ENCODE results near the gene IGSF23. TPM values are rescaled to one million over a fixed set of nuclear protein-coding genes. Genes with fewer than 3 reads are reported as not detected.
A peak's percentile ranks its signal among the peaks of the same experiment; 100 is the strongest.
"Not testable (repeated sequence)": the region's sequence is repeated elsewhere in the genome, so short reads cannot be mapped to it uniquely, and the experiment has no call there.

IGSF23 gene
- total RNA-seq, 1 donor = not detected

- no peak overlapping the region for H3K4me2 ChIP-seq (ENCODE audit: insufficient read depth, low read length)
- no peaks in the 10 kb centered on the region for H4K20me1 ChIP-seq (ENCODE audit: insufficient read depth, low read length)
- H3K27me3 ChIP-seq (ENCODE audit: insufficient read depth, low read length) = no peaks in the 10 kb centered on the region
- no peaks in the 10 kb centered on the region for H3K36me3 ChIP-seq (ENCODE audit: insufficient read depth, low read length)
- H3K4me1 ChIP-seq (ENCODE audit: insufficient read depth, low read length) = peaks cover 40% of the 10 kb centered on the region
- H3K4me3 ChIP-seq (ENCODE audit: insufficient read depth, low read length) = no peak overlapping the region
- no peaks in the 10 kb centered on the region for H3K79me2 ChIP-seq (ENCODE audit: insufficient read depth, low read length)
- DNase-seq (ENCODE audit: insufficient read length, low spot score, missing footprints) = no peak
- no peak for TF ChIP-seq CTCF (IDR thresholded peaks at IDR 0.05; ENCODE audit: extremely low read depth, low read depth, low read length)
- peak overlapping the region; percentile 49 for H3K27ac ChIP-seq (ENCODE audit: low read depth, low read length)
- H3K9me3 ChIP-seq (ENCODE audit: low read depth, low read length) = no peaks in the 10 kb centered on the region
- no peak overlapping the region for H2AFZ ChIP-seq (ENCODE audit: low read length)
These were observed 10.3 kb downstream of the IGSF23 start for GRCh38 chr19:44623626-44624025.

GRCh38 chr19:44624840-44625354, 11.5 kb downstream of the IGSF23 start:
- Histone ChIP-seq H2AFZ (ENCODE audit: low read length) (no peak overlapping the region), H3K79me2 (ENCODE audit: insufficient read depth, low read length) (no peaks in the 10 kb centered on the region), H4K20me1 (ENCODE audit: insufficient read depth, low read length) (no peaks in the 10 kb centered on the region), H3K9me3 (ENCODE audit: low read depth, low read length) (no peaks in the 10 kb centered on the region), H3K4me2 (ENCODE audit: insufficient read depth, low read length) (no peak overlapping the region), H3K27ac (ENCODE audit: low read depth, low read length) (peak overlapping the region; percentile 89), H3K4me3 (ENCODE audit: insufficient read depth, low read length) (no peak overlapping the region), H3K36me3 (ENCODE audit: insufficient read depth, low read length) (no peaks in the 10 kb centered on the region), H3K4me1 (ENCODE audit: insufficient read depth, low read length) (peaks cover 40% of the 10 kb centered on the region), H3K27me3 (ENCODE audit: insufficient read depth, low read length) (no peaks in the 10 kb centered on the region)
- DNase-seq (ENCODE audit: insufficient read length, low spot score, missing footprints) = no peak
- TF ChIP-seq CTCF (IDR thresholded peaks at IDR 0.05; ENCODE audit: extremely low read depth, low read depth, low read length) = no peak

GRCh38 chr19:44625637-44626036, 12.3 kb downstream of the IGSF23 start:
- DNase-seq (ENCODE audit: insufficient read length, low spot score, missing footprints); H3K4me2 ChIP-seq (ENCODE audit: insufficient read depth, low read length); H3K79me2 ChIP-seq (ENCODE audit: insufficient read depth, low read length); H2AFZ ChIP-seq (ENCODE audit: low read length); H3K27me3 ChIP-seq (ENCODE audit: insufficient read depth, low read length); H3K4me3 ChIP-seq (ENCODE audit: insufficient read depth, low read length); H4K20me1 ChIP-seq (ENCODE audit: insufficient read depth, low read length); H3K36me3 ChIP-seq (ENCODE audit: insufficient read depth, low read length); H3K9me3 ChIP-seq (ENCODE audit: low read depth, low read length): not testable (repeated sequence)
- H3K4me1 ChIP-seq (ENCODE audit: insufficient read depth, low read length) = peaks cover 40% of the 10 kb centered on the region
- H3K27ac ChIP-seq (ENCODE audit: low read depth, low read length) = peak overlapping the region; percentile 89

GRCh38 chr19:44626048-44626624, 12.8 kb downstream of the IGSF23 start:
- Histone ChIP-seq H3K4me3 (ENCODE audit: insufficient read depth, low read length) (no peak overlapping the region), H4K20me1 (ENCODE audit: insufficient read depth, low read length) (no peaks in the 10 kb centered on the region), H3K36me3 (ENCODE audit: insufficient read depth, low read length) (no peaks in the 10 kb centered on the region), H2AFZ (ENCODE audit: low read length) (no peak overlapping the region), H3K27me3 (ENCODE audit: insufficient read depth, low read length) (no peaks in the 10 kb centered on the region), H3K4me2 (ENCODE audit: insufficient read depth, low read length) (peak overlapping the region; percentile 17), H3K27ac (ENCODE audit: low read depth, low read length) (peak overlapping the region; percentile 89), H3K4me1 (ENCODE audit: insufficient read depth, low read length) (peaks cover 40% of the 10 kb centered on the region), H3K79me2 (ENCODE audit: insufficient read depth, low read length) (no peaks in the 10 kb centered on the region), H3K9me3 (ENCODE audit: low read depth, low read length) (no peaks in the 10 kb centered on the region)
- peak; percentile 92 for DNase-seq (ENCODE audit: insufficient read length, low spot score, missing footprints)
- TF ChIP-seq CTCF (IDR thresholded peaks at IDR 0.05; ENCODE audit: extremely low read depth, low read depth, low read length) = no peak
